OCI-LY1 (cell line): ENCODE data around the gene KCNT1.

Source experiments
- H2AFZ ChIP-seq: fragments of 200-600 bp; sonication (generic), shearing (Covaris generic); 2 replicates; pipeline ENCODE4 v1.6.0; 2014; ENCODE audit warnings: antibody characterized with exemption, mild to moderate bottlenecking, low read length
- H3F3A ChIP-seq: fragments of 200-600 bp; sonication (generic), shearing (Covaris generic); 2 replicates; pipeline ENCODE4 v1.6.0; 2014; ENCODE audit warnings: mild to moderate bottlenecking, antibody characterized with exemption, low read length, moderate library complexity; ENCODE audit not compliant: insufficient read depth
- H3K27ac ChIP-seq: fragments of 200-600 bp; sonication (generic); 2 replicates; pipeline ENCODE4 v1.5.1; 2014; ENCODE audit warnings: low read length, mixed run types, mild to moderate bottlenecking, low read depth; ENCODE audit not compliant: poor library complexity, severe bottlenecking
- H3K27me3 ChIP-seq: fragments of 200-600 bp; sonication (generic); 2 replicates; pipeline ENCODE4 v1.6.0; 2014; ENCODE audit warnings: antibody characterized with exemption, mild to moderate bottlenecking, low read length, moderate library complexity; ENCODE audit not compliant: insufficient read depth
- H3K36me3 ChIP-seq: fragments of 200-600 bp; sonication (generic); 2 replicates; pipeline ENCODE4 v1.6.1; 2014; ENCODE audit warnings: mild to moderate bottlenecking, antibody characterized with exemption, low read length, moderate library complexity, mixed read lengths; ENCODE audit not compliant: insufficient read depth
- H3K4me1 ChIP-seq: fragments of 200-600 bp; sonication (generic); 2 replicates; pipeline ENCODE4 v1.5.1; 2014; ENCODE audit warnings: mild to moderate bottlenecking, low read length, moderate library complexity; ENCODE audit not compliant: insufficient read depth, severe bottlenecking
- H3K4me2 ChIP-seq: fragments of 200-600 bp; sonication (generic), shearing (Covaris generic); 2 replicates; pipeline ENCODE4 v1.6.1; 2014; ENCODE audit warnings: low read length
- H3K4me3 ChIP-seq: fragments of 200-600 bp; sonication (generic); 2 replicates; pipeline ENCODE4 v1.5.1; 2014; ENCODE audit warnings: low read length, low read depth, mild to moderate bottlenecking, mixed read lengths; ENCODE audit not compliant: poor library complexity, severe bottlenecking
- H3K79me2 ChIP-seq: fragments of 200-600 bp; shearing (Covaris generic); 2 replicates; pipeline ENCODE4 v1.6.1; 2016; ENCODE audit warnings: mixed run types, low read length, mixed read lengths; ENCODE audit not compliant: insufficient read depth
- H3K9ac ChIP-seq: fragments of 200-600 bp; sonication (generic), shearing (Covaris generic); 2 replicates; pipeline ENCODE4 v1.6.1; 2014; ENCODE audit warnings: mild to moderate bottlenecking, low read length, mixed read lengths
- H3K9me2 ChIP-seq: fragments of 200-600 bp; sonication (generic), shearing (Covaris generic); 2 replicates; pipeline ENCODE4 v1.6.1; 2014; ENCODE audit warnings: low read depth, mild to moderate bottlenecking, low read length, mixed read lengths
- H3K9me3 ChIP-seq: fragments of 200-600 bp; shearing (Covaris generic); 2 replicates; pipeline ENCODE4 v1.6.1; 2014; ENCODE audit warnings: low read length, mixed read lengths
- H4K20me1 ChIP-seq: fragments of 200-600 bp; sonication (generic), shearing (Covaris generic); 2 replicates; pipeline ENCODE4 v1.6.0; 2016; ENCODE audit warnings: mild to moderate bottlenecking, low read length; ENCODE audit not compliant: insufficient read depth
- EZH2 ChIP-seq: fragments of 200-600 bp; sonication (generic), shearing (Covaris generic); IDR thresholded peaks from 2 replicates; pipeline ENCODE4 v1.8.0; 2017; ENCODE audit warnings: borderline replicate concordance, mixed run types, mild to moderate bottlenecking, antibody characterized with exemption, low read length, moderate library complexity, mixed read lengths
- TF ChIP-seq, protein P1 (sequence below): fragments of 200-600 bp; sonication (generic), shearing (Covaris generic); IDR thresholded peaks from 2 replicates; pipeline ENCODE4 v1.5.1; 2017; ENCODE audit warnings: mild to moderate bottlenecking, antibody characterized with exemption, low read length, moderate library complexity, mixed read lengths

The KCNT1 gene

DNA sequence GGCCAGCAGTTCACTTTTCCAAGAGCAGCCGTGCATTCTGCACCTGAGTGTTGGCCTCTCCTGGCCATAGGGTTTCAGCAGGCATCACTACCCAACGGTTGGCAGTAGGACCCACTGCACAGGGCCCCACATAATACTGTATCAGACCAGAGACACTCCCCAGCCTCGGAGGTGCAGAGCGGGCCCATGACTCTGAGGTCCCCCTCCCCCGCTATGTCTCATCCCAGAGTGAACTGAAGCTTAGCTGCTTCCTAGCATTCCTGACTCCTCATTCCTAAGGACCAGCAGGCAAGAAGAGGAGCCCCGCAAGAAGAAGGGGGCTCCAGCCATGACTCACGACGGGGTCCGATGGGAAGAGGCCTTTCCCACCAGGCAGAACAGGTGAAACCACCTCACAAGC is 138.1 kb downstream of the KCNT1 start:
- H3K4me1 ChIP-seq: no peaks in the 10 kb centered on the region
- H3K4me3 ChIP-seq: no peak overlapping the region
- H3K79me2 ChIP-seq: no peaks in the 10 kb centered on the region
- no peaks in the 10 kb centered on the region for H3F3A ChIP-seq
- no peaks in the 10 kb centered on the region for H3K9me3 ChIP-seq
- no peak overlapping the region for H3K4me2 ChIP-seq
- H3K27ac ChIP-seq: no peak overlapping the region
- H3K36me3 ChIP-seq: no peaks in the 10 kb centered on the region; the same call in 1 of the 2 replicates
- no peaks in the 10 kb centered on the region for H3K27me3 ChIP-seq
- no peaks in the 10 kb centered on the region for H4K20me1 ChIP-seq
- TF ChIP-seq EZH2: no peak
- TF ChIP-seq, protein P1, sequence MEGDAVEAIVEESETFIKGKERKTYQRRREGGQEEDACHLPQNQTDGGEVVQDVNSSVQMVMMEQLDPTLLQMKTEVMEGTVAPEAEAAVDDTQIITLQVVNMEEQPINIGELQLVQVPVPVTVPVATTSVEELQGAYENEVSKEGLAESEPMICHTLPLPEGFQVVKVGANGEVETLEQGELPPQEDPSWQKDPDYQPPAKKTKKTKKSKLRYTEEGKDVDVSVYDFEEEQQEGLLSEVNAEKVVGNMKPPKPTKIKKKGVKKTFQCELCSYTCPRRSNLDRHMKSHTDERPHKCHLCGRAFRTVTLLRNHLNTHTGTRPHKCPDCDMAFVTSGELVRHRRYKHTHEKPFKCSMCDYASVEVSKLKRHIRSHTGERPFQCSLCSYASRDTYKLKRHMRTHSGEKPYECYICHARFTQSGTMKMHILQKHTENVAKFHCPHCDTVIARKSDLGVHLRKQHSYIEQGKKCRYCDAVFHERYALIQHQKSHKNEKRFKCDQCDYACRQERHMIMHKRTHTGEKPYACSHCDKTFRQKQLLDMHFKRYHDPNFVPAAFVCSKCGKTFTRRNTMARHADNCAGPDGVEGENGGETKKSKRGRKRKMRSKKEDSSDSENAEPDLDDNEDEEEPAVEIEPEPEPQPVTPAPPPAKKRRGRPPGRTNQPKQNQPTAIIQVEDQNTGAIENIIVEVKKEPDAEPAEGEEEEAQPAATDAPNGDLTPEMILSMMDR: no peak
- no peak overlapping the region for H3K9ac ChIP-seq
- no peaks in the 10 kb centered on the region for H3K9me2 ChIP-seq
- no peak overlapping the region for H2AFZ ChIP-seq

DNA sequence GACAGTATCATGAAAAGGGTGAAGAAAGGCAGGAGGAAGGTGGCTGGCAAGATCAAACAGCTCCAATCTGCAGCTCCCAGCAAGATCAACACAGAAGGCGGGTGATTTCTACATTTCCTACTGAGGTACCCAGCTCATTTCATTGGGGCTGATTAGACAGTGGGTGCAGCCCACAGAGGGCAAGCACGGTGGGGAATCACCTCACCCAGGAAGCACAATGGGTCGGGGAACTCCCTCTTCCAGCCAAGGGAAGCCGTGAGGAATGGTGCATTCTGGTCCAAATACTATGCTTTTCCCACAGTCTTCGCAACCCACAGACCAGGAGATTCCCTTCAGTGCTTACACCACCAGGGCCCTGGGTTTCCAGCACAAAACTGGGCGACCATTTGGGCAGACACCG is 138.6 kb downstream of the KCNT1 start:
- Histone ChIP-seq H2AFZ (no peak overlapping the region), H3K79me2 (no peaks in the 10 kb centered on the region), H3K9me3 (no peaks in the 10 kb centered on the region), H4K20me1 (no peaks in the 10 kb centered on the region), H3K4me2 (no peak overlapping the region), H3K4me1 (no peaks in the 10 kb centered on the region), H3K4me3 (no peak overlapping the region), H3K9ac (no peak overlapping the region), H3K27me3 (no peaks in the 10 kb centered on the region), H3K36me3 (no peaks in the 10 kb centered on the region; the same call in 1 of the 2 replicates), H3K9me2 (no peaks in the 10 kb centered on the region), H3K27ac (no peak overlapping the region), H3F3A (no peaks in the 10 kb centered on the region)
- no peak for TF ChIP-seq EZH2
- TF ChIP-seq, protein P1: no peak
